Measurements from ENCODE around the gene LRRC3C.
"Not testable (repeated sequence)": the region's sequence is repeated elsewhere in the genome, so short reads cannot be mapped to it uniquely, and the experiment has no call there.

LRRC3C gene

GRCh38 chr17:39927101-39927928 lies at the start of gene LRRC3C, which contains the start of gene ORMDL3:
Gene LRRC3C, plus strand, starts transcription at chr17:39927732. Its CDS starts 13,792 bp downstream, at chr17:39941524.
Gene ORMDL3, minus strand, starts transcription at chr17:39927601. Its CDS starts 3,398 bp downstream, at chr17:39924203.
- DNase-seq, result peak; percentile 97

GRCh38 chr17:39886102-39886501 lies 41.4 kb upstream of the LRRC3C start:
- DNase-seq, result not testable (repeated sequence)

GRCh38 chr17:39887078-39887477 lies 40.5 kb upstream of the LRRC3C start:
- no peak for DNase-seq

- DNase-seq, result no peak
Observed at GRCh38 chr17:39889200-39889599, 38.3 kb upstream of the LRRC3C start.

- no peak for DNase-seq
Observed at GRCh38 chr17:39894681-39895376, 32.7 kb upstream of the LRRC3C start.

- DNase-seq, result no peak
Observed at GRCh38 chr17:39898088-39898487, 29.4 kb upstream of the LRRC3C start.

- DNase-seq, result no peak
Observed at GRCh38 chr17:39899215-39899614, 28.3 kb upstream of the LRRC3C start.

- DNase-seq, result not testable (repeated sequence)
Observed at GRCh38 chr17:39902027-39902426, 25.5 kb upstream of the LRRC3C start.

- no peak for DNase-seq
Observed at GRCh38 chr17:39903158-39903884, 24.2 kb upstream of the LRRC3C start.

GRCh38 chr17:39904990-39905288 lies 22.6 kb upstream of the LRRC3C start:
- no peak for DNase-seq

GRCh38 chr17:39908789-39909352 lies 18.7 kb upstream of the LRRC3C start:
- no peak for DNase-seq

- no peak for DNase-seq
Observed at GRCh38 chr17:39913989-39914388, 13.5 kb upstream of the LRRC3C start.

GRCh38 chr17:39915559-39915958 lies 12.0 kb upstream of the LRRC3C start:
- no peak for DNase-seq

- no peak for DNase-seq
Observed at GRCh38 chr17:39916918-39917317, 10.6 kb upstream of the LRRC3C start.

- no peak for DNase-seq
Observed at GRCh38 chr17:39919087-39919683, 8.3 kb upstream of the LRRC3C start.

- peak; percentile 82 for DNase-seq
Observed at GRCh38 chr17:39920218-39921210, 7.0 kb upstream of the LRRC3C start.

- DNase-seq, result no peak
Observed at GRCh38 chr17:39921323-39921722, 6.2 kb upstream of the LRRC3C start.

GRCh38 chr17:39922006-39922405 lies 5.5 kb upstream of the LRRC3C start:
- DNase-seq, result no peak

GRCh38 chr17:39923230-39923629 lies 4.3 kb upstream of the LRRC3C start:
- DNase-seq, result no peak

- no peak for DNase-seq
Observed at GRCh38 chr17:39923836-39924690, 3.5 kb upstream of the LRRC3C start.

- no peak for DNase-seq
Observed at GRCh38 chr17:39924691-39925055, 2.9 kb upstream of the LRRC3C start.
